ENCODE data around the gene RPL29.
A peak's percentile ranks its signal among the peaks of the same experiment; 100 is the strongest.

The RPL29 gene

GRCh38 chr3:51961602-51962569, 33.8 kb downstream of the RPL29 start:
- no peak for DNase-seq

DNA sequence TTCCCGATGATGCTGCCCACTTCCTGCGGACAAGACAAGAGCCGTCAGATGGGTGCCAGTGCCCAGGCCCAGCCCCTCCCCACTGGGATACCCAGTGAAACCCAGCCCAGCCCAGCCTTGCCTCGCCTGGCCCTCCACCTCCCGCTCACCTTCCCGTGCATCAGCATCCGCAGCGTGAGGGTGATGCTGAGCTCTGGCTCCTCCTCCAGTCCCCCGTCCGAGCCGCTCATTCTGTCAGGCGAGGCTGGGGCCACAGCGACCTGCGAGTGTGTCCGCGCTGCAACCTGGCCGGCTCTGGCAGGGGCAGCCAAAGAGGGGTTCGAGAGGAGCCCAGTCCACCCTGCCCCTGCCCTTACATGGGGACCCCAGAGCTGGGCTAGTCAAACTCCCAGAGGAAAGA, 34.7 kb downstream of the RPL29 start:
- DNase-seq, result no peak

GRCh38 chr3:51960386-51960785, 35.3 kb downstream of the RPL29 start:
- no peak for DNase-seq

- DNase-seq, result no peak
Observed at GRCh38 chr3:51959651-51960050, 36.0 kb downstream of the RPL29 start.

GRCh38 chr3:51958603-51959521, 36.8 kb downstream of the RPL29 start:
- DNase-seq, result no peak

- no peak for DNase-seq
Observed at GRCh38 chr3:51957520-51958205, 38.0 kb downstream of the RPL29 start.

- peak; percentile 9 to 34 for DNase-seq
Observed at GRCh38 chr3:51955893-51956770, 39.6 kb downstream of the RPL29 start.

DNA sequence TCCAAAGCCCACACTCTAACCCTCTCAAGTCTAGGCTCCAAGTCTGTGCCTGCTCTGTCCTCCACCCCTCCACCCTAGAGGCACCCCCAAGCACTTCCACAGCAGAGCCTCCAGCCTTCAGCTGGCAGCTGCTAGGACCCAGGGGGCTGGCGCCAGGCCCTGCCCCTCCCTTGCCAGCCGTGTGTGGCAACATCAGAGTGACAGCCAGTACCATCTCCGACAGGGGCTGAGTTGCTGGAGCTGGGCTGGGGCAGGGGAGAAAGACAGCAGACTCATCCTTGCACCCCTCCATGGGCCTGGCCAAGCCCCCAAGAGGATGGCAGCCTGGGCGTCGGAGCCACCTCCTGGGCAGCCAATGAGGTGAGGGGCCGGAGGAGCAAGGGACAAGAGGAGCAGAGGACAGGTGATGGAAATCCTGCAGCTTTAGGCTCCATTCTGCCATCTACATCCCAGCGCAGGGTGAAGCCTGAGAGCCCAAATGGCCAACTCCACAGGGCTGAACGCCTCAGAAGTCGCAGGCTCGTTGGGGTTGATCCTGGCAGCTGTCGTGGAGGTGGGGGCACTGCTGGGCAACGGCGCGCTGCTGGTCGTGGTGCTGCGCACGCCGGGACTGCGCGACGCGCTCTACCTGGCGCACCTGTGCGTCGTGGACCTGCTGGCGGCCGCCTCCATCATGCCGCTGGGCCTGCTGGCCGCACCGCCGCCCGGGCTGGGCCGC, 40.4 kb downstream of the RPL29 start, which contains the start of gene GPR62:
GPR62 (plus strand) TSS at position 207 of the 718 bp plus-strand sequence; CDS start at position 479, 272 bp downstream.
- no peak for DNase-seq

DNA sequence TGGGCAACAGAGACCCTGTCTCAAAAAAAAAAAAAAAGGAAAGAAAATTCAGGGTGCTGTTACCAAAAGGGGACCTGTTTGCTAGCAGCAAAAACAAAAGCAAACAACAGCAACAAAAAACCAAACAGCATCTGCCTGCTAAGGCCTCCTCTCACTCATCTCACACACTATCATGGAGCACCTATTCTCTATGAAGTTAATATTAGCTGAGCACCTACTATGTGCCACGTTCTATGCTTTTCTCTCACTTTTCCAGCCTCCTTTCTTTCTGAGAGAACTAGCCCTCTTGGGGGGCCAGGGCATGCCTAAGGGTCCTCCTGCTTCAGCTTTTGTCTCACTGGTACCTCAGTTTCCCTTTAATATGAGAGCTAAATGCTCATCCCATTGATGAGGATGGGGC, 41.0 kb downstream of the RPL29 start:
- no peak for DNase-seq

DNA sequence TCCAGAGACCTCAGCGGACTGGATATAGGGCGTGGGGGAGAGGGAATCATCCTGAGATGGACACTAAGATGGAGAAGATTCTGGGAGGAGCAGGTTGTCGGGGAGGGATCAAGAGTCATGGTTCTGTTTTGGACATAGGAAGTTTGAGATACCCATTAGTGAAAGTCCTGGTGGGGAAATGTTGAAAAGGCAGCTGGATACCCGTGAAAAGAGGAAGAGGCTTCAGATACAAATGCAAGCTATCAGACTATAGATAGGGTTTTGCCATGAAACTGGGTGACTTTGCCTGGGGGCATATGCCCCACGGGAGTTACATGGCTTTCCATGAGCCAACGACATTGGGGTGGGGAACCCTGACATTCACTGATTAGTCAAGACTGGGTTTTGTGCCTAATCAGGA, 41.6 kb downstream of the RPL29 start:
- no peak for DNase-seq

- no peak for DNase-seq
Observed at GRCh38 chr3:51953445-51953844, 42.2 kb downstream of the RPL29 start.

DNA sequence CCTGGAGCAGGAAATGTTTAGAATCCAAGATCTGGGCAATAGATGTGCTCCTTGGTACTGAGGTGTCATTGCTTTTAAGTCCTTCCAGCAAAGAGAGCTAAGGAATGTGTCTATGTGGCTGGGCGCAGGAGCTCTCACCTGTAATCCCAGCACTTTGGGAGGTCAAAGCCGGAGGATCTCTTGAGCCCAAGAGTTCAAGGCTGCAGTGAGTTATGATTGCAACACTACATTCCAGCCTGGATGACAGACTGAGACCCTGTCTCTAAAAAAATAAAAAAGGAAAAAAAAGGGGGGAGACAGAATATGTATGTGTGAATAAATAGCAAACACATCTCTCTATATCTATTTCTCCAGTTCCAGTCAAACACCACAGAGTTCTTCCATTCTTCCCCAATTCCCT, 44.8 kb downstream of the RPL29 start:
- no peak for DNase-seq

- no peak for DNase-seq
Observed at GRCh38 chr3:51949121-51949520, 46.6 kb downstream of the RPL29 start.

GRCh38 chr3:51948016-51948580, 47.6 kb downstream of the RPL29 start:
- DNase-seq, result no peak

GRCh38 chr3:51947215-51947900, 48.3 kb downstream of the RPL29 start:
- DNase-seq, result no peak

GRCh38 chr3:51946796-51947195, 48.9 kb downstream of the RPL29 start:
- DNase-seq, result no peak

- no peak for DNase-seq
Observed at GRCh38 chr3:51945926-51946705, 49.6 kb downstream of the RPL29 start.

GRCh38 chr3:51945031-51945840, 50.5 kb downstream of the RPL29 start:
- no peak for DNase-seq
